ENCODE measurements around the gene SYT3.
"Not testable (repeated sequence)": the region's sequence is repeated elsewhere in the genome, so short reads cannot be mapped to it uniquely, and the experiment has no call there.

The SYT3 gene

DNA sequence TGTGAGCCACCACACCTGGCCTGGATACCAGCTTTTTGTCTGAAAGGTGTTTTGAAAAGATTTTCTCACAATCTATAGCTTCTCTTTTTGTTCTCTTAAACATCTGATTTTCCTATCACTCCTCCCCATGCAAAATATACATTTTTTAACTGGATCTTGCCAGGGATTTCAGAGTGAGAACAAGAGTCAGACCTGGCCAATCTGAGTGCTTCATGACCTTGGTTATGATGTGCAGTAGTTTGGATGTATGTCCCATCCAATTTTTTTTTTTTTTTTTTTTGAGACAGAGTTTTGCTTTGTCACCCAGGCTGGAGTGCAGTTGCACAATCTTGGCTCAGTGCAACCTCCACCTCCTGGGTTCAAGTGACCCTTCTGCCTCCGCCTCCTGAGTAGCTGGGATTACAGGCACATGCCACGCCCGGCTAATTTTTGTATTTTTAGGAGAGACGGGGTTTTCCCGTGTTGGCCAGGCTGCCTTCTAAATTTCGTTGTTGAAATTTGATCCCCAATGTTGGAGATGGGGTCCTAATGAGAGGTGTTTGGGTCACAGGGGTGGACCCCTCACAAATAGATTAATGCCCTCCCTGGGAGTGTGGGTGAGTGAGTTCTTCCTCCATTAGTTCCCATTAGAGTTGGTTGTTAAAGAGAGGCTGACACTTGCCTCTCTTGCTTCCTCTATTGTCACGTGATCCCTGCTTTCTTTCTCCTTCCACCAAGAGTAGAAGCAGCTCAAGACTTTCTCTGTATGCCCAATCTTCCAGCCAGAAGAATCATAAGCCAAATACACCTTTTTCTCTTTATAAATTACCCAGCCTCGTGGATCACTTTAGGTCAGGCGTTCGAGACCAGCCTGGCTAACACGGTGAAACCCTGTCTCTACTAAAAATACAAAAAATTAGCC lies 26.9 kb downstream of the SYT3 start:
- not testable (repeated sequence) for H3K4me2 ChIP-seq (ENCODE audit: low read depth, low read length, poor library complexity, severe bottlenecking); H3K79me2 ChIP-seq (ENCODE audit: insufficient read depth, low read length); H4K20me1 ChIP-seq (ENCODE audit: low read depth, low read length); H3K9ac ChIP-seq (ENCODE audit: low read length); H3K36me3 ChIP-seq (ENCODE audit: low read length); H3K9me2 ChIP-seq (replicated peaks; ENCODE audit: insufficient read depth, low read length); H3F3A ChIP-seq (ENCODE audit: insufficient read depth); H2AFZ ChIP-seq (ENCODE audit: low read depth, low read length, severe bottlenecking); H3K9me3 ChIP-seq (ENCODE audit: insufficient read depth, low read length); H3K4me3 ChIP-seq (ENCODE audit: insufficient read depth, low read length, poor library complexity, severe bottlenecking); H3K27me3 ChIP-seq (ENCODE audit: low read length); H3K27ac ChIP-seq (ENCODE audit: low read depth, low read length)

DNA sequence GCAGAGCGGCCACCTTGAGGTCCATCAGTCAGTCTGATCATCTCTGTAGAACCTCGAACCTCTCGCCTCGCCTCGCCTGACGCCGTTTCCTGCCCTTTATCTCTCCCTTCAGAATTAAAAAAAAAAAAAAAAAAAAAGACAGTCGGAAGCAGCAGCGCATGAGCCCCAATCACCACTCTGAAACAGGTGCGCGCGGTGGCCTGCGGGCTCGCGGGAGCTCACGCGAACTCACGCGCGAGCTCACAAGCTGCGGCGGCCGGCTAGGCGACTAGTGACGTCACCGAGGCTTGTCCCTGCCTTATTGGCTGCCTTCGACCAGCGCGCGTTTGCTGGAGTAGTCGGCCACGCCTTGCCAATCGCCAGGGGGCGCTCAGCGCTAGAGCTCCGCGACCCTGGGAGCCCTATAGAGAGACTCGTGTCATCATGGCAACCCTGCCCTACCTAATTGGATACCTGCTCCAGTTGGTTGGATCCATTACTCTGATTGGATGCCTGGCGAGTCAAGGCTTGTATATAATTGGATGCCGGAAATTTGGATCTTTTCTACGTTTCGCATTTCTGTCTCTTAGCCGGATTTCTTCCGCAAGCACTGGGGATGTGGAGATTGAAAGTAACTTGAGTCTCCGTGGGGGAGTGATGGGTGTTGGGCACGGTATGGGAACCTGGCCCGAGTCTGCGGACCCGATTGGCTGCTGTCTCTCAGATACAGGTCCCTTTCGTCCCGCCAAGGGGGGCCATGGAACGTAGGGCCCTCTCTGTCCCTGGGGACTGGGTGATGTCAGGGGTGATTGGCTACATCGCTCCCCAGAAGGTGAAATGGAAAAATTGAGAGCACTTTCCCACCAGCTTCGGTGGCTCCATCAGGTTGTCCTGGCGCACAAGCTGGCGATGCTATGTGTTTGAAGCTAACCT lies 31.6 kb downstream of the SYT3 start:
- H3K9me2 ChIP-seq (replicated peaks; ENCODE audit: insufficient read depth, low read length), result no peaks in the 10 kb centered on the region
- H3K36me3 ChIP-seq (ENCODE audit: low read length), result no peaks in the 10 kb centered on the region
- TF ChIP-seq, protein P1, sequence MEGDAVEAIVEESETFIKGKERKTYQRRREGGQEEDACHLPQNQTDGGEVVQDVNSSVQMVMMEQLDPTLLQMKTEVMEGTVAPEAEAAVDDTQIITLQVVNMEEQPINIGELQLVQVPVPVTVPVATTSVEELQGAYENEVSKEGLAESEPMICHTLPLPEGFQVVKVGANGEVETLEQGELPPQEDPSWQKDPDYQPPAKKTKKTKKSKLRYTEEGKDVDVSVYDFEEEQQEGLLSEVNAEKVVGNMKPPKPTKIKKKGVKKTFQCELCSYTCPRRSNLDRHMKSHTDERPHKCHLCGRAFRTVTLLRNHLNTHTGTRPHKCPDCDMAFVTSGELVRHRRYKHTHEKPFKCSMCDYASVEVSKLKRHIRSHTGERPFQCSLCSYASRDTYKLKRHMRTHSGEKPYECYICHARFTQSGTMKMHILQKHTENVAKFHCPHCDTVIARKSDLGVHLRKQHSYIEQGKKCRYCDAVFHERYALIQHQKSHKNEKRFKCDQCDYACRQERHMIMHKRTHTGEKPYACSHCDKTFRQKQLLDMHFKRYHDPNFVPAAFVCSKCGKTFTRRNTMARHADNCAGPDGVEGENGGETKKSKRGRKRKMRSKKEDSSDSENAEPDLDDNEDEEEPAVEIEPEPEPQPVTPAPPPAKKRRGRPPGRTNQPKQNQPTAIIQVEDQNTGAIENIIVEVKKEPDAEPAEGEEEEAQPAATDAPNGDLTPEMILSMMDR (IDR thresholded peaks at IDR 0.05; ENCODE audit: insufficient read depth, low read length, poor library complexity, severe bottlenecking), result peak; percentile 44
- no peak for TF ChIP-seq EZH2phosphoT487 (conservative IDR thresholded peaks at IDR 0.05; ENCODE audit: low read length)
- no peaks in the 10 kb centered on the region for H4K20me1 ChIP-seq (ENCODE audit: low read depth, low read length)
- H3K27ac ChIP-seq (ENCODE audit: low read depth, low read length), result no peak overlapping the region
- no peak overlapping the region for H2AFZ ChIP-seq (ENCODE audit: low read depth, low read length, severe bottlenecking)
- no peaks in the 10 kb centered on the region for H3K79me2 ChIP-seq (ENCODE audit: insufficient read depth, low read length)
- H3K9me3 ChIP-seq (ENCODE audit: insufficient read depth, low read length), result no peaks in the 10 kb centered on the region
- H3K4me2 ChIP-seq (ENCODE audit: low read depth, low read length, poor library complexity, severe bottlenecking), result no peak overlapping the region
- no peaks in the 10 kb centered on the region for H3F3A ChIP-seq (ENCODE audit: insufficient read depth)
- H3K4me3 ChIP-seq (ENCODE audit: insufficient read depth, low read length, poor library complexity, severe bottlenecking), result no peak overlapping the region
- H3K27me3 ChIP-seq (ENCODE audit: low read length), result no peaks in the 10 kb centered on the region
- no peak overlapping the region for H3K9ac ChIP-seq (ENCODE audit: low read length)

DNA sequence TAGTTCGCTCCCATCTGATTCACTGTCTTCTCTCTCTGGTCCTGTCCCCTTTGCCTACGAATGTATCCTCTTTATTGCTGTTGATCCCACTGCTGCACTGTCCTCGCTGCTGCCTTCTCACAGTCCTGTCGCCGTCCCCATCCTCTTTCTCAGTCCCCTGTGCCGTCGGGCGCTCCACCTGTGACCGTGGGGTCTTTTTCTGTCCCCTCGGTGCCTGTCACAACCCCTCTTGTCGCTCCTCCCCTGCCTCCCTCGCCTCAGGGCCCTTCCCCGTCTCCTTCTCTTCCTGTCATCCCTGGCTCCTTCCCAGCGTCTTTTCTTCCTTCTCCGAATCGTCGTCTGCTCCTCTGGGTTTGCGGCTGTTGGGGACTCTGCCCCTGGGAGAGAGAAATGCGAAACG lies 32.3 kb downstream of the SYT3 start:
- no peak overlapping the region for H3K9ac ChIP-seq (ENCODE audit: low read length)
- no peaks in the 10 kb centered on the region for H3K9me2 ChIP-seq (replicated peaks; ENCODE audit: insufficient read depth, low read length)
- no peak overlapping the region for H3K27ac ChIP-seq (ENCODE audit: low read depth, low read length)
- H2AFZ ChIP-seq (ENCODE audit: low read depth, low read length, severe bottlenecking), result no peak overlapping the region
- no peak overlapping the region for H3K4me2 ChIP-seq (ENCODE audit: low read depth, low read length, poor library complexity, severe bottlenecking)
- H3F3A ChIP-seq (ENCODE audit: insufficient read depth), result no peaks in the 10 kb centered on the region
- H3K27me3 ChIP-seq (ENCODE audit: low read length), result no peaks in the 10 kb centered on the region
- no peaks in the 10 kb centered on the region for H3K36me3 ChIP-seq (ENCODE audit: low read length)
- no peaks in the 10 kb centered on the region for H3K79me2 ChIP-seq (ENCODE audit: insufficient read depth, low read length)
- TF ChIP-seq EZH2phosphoT487 (conservative IDR thresholded peaks at IDR 0.05; ENCODE audit: low read length), result no peak
- TF ChIP-seq, protein P1 (IDR thresholded peaks at IDR 0.05; ENCODE audit: insufficient read depth, low read length, poor library complexity, severe bottlenecking), result no peak
- H3K9me3 ChIP-seq (ENCODE audit: insufficient read depth, low read length), result no peaks in the 10 kb centered on the region
- H3K4me3 ChIP-seq (ENCODE audit: insufficient read depth, low read length, poor library complexity, severe bottlenecking), result no peak overlapping the region
- H4K20me1 ChIP-seq (ENCODE audit: low read depth, low read length), result no peaks in the 10 kb centered on the region

DNA sequence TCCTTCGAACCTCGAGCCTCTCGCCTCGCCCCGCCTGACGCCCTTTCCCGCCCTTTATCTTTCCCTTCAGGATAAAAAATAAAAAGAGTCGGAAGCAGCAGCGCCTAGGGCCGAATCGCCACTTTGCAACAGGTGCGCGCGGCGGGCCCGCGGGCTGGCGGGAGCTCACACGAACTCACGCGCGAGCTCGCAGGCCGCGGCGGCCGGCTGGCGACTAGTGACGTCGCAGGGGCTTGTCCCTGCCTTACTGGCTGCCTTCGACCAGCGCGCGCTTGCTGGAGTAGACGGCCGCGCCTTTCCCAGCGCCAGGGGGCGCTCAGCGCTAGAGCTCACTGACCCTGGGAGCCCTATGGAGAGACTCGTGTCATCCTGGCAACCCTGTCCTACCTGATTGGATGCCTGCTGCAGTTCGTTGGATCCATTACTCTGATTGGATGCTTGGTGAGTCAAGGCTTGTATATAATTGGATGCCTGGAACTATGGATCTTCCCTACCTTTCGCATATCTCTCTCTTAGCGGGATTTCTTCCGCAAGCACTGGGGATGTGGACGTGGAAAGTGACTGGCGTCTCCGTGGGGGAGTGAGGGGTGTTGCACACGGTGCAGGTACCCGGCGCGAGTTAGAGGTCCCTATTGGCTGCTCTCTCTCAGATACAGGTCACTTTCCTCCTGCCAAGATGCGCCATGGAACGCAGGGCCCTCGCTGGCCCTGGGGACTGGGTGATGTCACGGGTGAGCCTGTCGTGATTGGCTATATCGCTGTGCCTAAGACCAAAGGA lies 33.4 kb downstream of the SYT3 start:
- not testable (repeated sequence) for H3K79me2 ChIP-seq (ENCODE audit: insufficient read depth, low read length); H3K36me3 ChIP-seq (ENCODE audit: low read length); H3K4me3 ChIP-seq (ENCODE audit: insufficient read depth, low read length, poor library complexity, severe bottlenecking); H3K9me3 ChIP-seq (ENCODE audit: insufficient read depth, low read length); H2AFZ ChIP-seq (ENCODE audit: low read depth, low read length, severe bottlenecking); H4K20me1 ChIP-seq (ENCODE audit: low read depth, low read length); H3K9ac ChIP-seq (ENCODE audit: low read length); H3K9me2 ChIP-seq (replicated peaks; ENCODE audit: insufficient read depth, low read length); H3K4me2 ChIP-seq (ENCODE audit: low read depth, low read length, poor library complexity, severe bottlenecking); H3F3A ChIP-seq (ENCODE audit: insufficient read depth); H3K27ac ChIP-seq (ENCODE audit: low read depth, low read length); H3K27me3 ChIP-seq (ENCODE audit: low read length)

DNA sequence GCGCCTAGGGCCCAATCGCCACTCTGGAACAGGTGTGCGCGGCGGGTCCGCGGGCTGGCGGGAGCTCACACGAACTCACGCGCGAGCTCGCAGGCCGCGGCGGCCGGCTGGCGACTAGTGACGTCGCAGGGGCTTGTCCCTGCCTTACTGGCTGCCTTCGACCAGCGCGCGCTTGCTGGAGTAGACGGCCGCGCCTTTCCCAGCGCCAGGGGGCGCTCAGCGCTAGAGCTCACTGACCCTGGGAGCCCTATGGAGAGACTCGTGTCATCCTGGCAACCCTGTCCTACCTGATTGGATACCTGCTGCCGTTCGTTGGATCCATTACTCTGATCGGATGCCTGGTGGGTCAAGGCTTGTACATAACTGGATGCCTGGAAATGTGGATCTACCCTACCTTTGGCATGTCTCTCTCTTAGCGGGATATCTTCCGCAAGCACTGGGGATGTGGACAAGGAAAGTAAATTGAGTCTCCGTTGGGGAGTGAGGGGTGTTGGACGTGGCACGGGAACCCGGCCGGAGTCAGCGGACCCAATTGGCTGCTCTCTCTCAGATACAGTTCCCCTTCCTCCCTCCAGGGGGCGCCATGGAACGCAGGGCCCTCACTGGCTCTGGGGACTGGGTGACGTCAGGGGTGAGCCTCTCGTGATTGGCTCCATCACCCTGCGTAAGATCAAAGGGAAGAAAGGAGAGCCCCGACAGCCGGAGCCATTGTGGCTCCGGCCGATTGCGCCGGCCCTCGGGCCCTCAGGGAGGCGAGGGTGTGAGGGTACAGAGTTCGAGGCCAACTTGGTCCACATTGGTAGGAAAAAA lies 35.2 kb downstream of the SYT3 start:
- not testable (repeated sequence) for H3K27me3 ChIP-seq (ENCODE audit: low read length); H2AFZ ChIP-seq (ENCODE audit: low read depth, low read length, severe bottlenecking); H3K79me2 ChIP-seq (ENCODE audit: insufficient read depth, low read length); H4K20me1 ChIP-seq (ENCODE audit: low read depth, low read length); H3K9me3 ChIP-seq (ENCODE audit: insufficient read depth, low read length); H3F3A ChIP-seq (ENCODE audit: insufficient read depth); H3K9ac ChIP-seq (ENCODE audit: low read length); H3K36me3 ChIP-seq (ENCODE audit: low read length); H3K4me2 ChIP-seq (ENCODE audit: low read depth, low read length, poor library complexity, severe bottlenecking); H3K9me2 ChIP-seq (replicated peaks; ENCODE audit: insufficient read depth, low read length); H3K27ac ChIP-seq (ENCODE audit: low read depth, low read length); H3K4me3 ChIP-seq (ENCODE audit: insufficient read depth, low read length, poor library complexity, severe bottlenecking)
